IPS DF 4.7 (cell line): ENCODE results near the gene ACOT12.
"Not testable (repeated sequence)": the region's sequence is repeated elsewhere in the genome, so short reads cannot be mapped to it uniquely, and the experiment has no call there.

Experiments
- DNase-seq: peaks from one replicate; pipeline ENCODE4 v3.0.0-alpha.2; 2013; ENCODE audit warnings: low spot score; ENCODE audit errors: extremely low read depth

The ACOT12 gene

GRCh38 chr5:81393783-81394718, at the start of gene ACOT12:
Gene ACOT12, minus strand, starts transcription at chr5:81394134. Its CDS starts 20 bp downstream, at chr5:81394114.
- no peak for DNase-seq

- no peak for DNase-seq
Measured at GRCh38 chr5:81435023-81435422, 41.1 kb upstream of the ACOT12 start.

- DNase-seq: no peak
Measured at GRCh38 chr5:81429985-81430384, 36.1 kb upstream of the ACOT12 start.

- no peak for DNase-seq
Measured at GRCh38 chr5:81429363-81429762, 35.4 kb upstream of the ACOT12 start.

- no peak for DNase-seq
Measured at GRCh38 chr5:81428861-81429260, 34.9 kb upstream of the ACOT12 start.

- no peak for DNase-seq
Measured at GRCh38 chr5:81428446-81428845, 34.5 kb upstream of the ACOT12 start.

GRCh38 chr5:81427566-81427965, 33.6 kb upstream of the ACOT12 start:
- DNase-seq: no peak

- no peak for DNase-seq
Measured at GRCh38 chr5:81426359-81427030, 32.6 kb upstream of the ACOT12 start.

- no peak for DNase-seq
Measured at GRCh38 chr5:81425569-81425968, 31.6 kb upstream of the ACOT12 start.

GRCh38 chr5:81424728-81425127, 30.8 kb upstream of the ACOT12 start:
- DNase-seq: no peak

GRCh38 chr5:81422671-81423070, 28.7 kb upstream of the ACOT12 start:
- no peak for DNase-seq

- DNase-seq: no peak
Measured at GRCh38 chr5:81420039-81420667, 26.2 kb upstream of the ACOT12 start.

- no peak for DNase-seq
Measured at GRCh38 chr5:81418606-81419005, 24.7 kb upstream of the ACOT12 start.

GRCh38 chr5:81417052-81417451, 23.1 kb upstream of the ACOT12 start:
- DNase-seq: no peak

GRCh38 chr5:81409896-81410295, 16.0 kb upstream of the ACOT12 start:
- DNase-seq: no peak

- no peak for DNase-seq
Measured at GRCh38 chr5:81409361-81409760, 15.4 kb upstream of the ACOT12 start.

GRCh38 chr5:81408496-81408895, 14.6 kb upstream of the ACOT12 start:
- DNase-seq: no peak

GRCh38 chr5:81407811-81408210, 13.9 kb upstream of the ACOT12 start:
- DNase-seq: not testable (repeated sequence)

GRCh38 chr5:81405126-81405891, 11.4 kb upstream of the ACOT12 start:
- no peak for DNase-seq

GRCh38 chr5:81402192-81402930, 8.4 kb upstream of the ACOT12 start:
- DNase-seq: no peak

- no peak for DNase-seq
Measured at GRCh38 chr5:81401266-81401665, 7.3 kb upstream of the ACOT12 start.
